ENCODE measurements around the gene POLD4. TPM values are rescaled to one million over a fixed set of nuclear protein-coding genes. Genes with fewer than 3 reads are reported as not detected.

The POLD4 gene
- total RNA-seq, 2 donors from 2014 or later, result 56.1 to 60.9 TPM

- no peak for DNase-seq (ENCODE audit: low spot score)
- intact Hi-C loops (cut with DNase I), result no loop called here
These were observed 10.8 kb upstream of the POLD4 start for GRCh38 chr11:67364169-67364568.

GRCh38 chr11:67357831-67358670 lies 4.7 kb upstream of the POLD4 start:
- intact Hi-C loops (cut with DNase I), result loop anchor here (2.0 kb wide), 2 partner anchors 13 to 25 kb away; no protein-coding TSS in a partner anchor

GRCh38 chr11:67356864-67357561 lies 3.7 kb upstream of the POLD4 start:
- intact Hi-C loops (cut with DNase I), result loop anchor here (2.0 kb wide), 2 partner anchors 14 to 26 kb away; no protein-coding TSS in a partner anchor
- peak; percentile 87 for DNase-seq (ENCODE audit: low spot score)

More at GRCh38 chr11:67357831-67358670, 4.7 kb upstream of the POLD4 start:
- no peak for DNase-seq (ENCODE audit: low spot score)

- no peak for DNase-seq (ENCODE audit: low spot score)
These were observed 3.1 kb upstream of the POLD4 start for GRCh38 chr11:67356387-67356863.

GRCh38 chr11:67355794-67356386 lies 2.5 kb upstream of the POLD4 start:
- no peak for DNase-seq (ENCODE audit: low spot score)
- intact Hi-C loops (cut with DNase I), result loop anchor here (2.0 kb wide), 2 partner anchors 15 to 27 kb away; no protein-coding TSS in a partner anchor

More at GRCh38 chr11:67356387-67356863, 3.1 kb upstream of the POLD4 start:
- intact Hi-C loops (cut with DNase I), result loop anchor here (2.0 kb wide), 2 partner anchors 14 to 26 kb away; no protein-coding TSS in a partner anchor

GRCh38 chr11:67355023-67355793 lies 1.9 kb upstream of the POLD4 start:
- DNase-seq (ENCODE audit: low spot score), result no peak
- intact Hi-C loops (cut with DNase I), result no loop called here

- intact Hi-C loops (cut with DNase I), result no loop called here
- peak; percentile 93 for DNase-seq (ENCODE audit: low spot score)
These were observed 1.0 kb upstream of the POLD4 start for GRCh38 chr11:67354075-67355022.

- intact Hi-C loops (cut with DNase I), result no loop called here
- peak; percentile 87 for DNase-seq (ENCODE audit: low spot score)
These were observed 615 bp downstream of the POLD4 start for GRCh38 chr11:67352546-67353316.

- intact Hi-C loops (cut with DNase I), result no loop called here
- DNase-seq (ENCODE audit: low spot score), result peak; percentile 90
These were observed 1.9 kb downstream of the POLD4 start for GRCh38 chr11:67351275-67352005.

- no peak for DNase-seq (ENCODE audit: low spot score)
- intact Hi-C loops (cut with DNase I), result no loop called here
These were observed 3.3 kb downstream of the POLD4 start for GRCh38 chr11:67349928-67350465.

- no peak for DNase-seq (ENCODE audit: low spot score)
- intact Hi-C loops (cut with DNase I), result no loop called here
These were observed 3.9 kb downstream of the POLD4 start for GRCh38 chr11:67349457-67349856.

- DNase-seq (ENCODE audit: low spot score), result no peak
- intact Hi-C loops (cut with DNase I), result no loop called here
These were observed 4.3 kb downstream of the POLD4 start for GRCh38 chr11:67349036-67349435.

- intact Hi-C loops (cut with DNase I), result no loop called here
These were observed 5.2 kb downstream of the POLD4 start for GRCh38 chr11:67347964-67348749.

GRCh38 chr11:67345920-67346819 lies 7.2 kb downstream of the POLD4 start:
- intact Hi-C loops (cut with DNase I), result no loop called here

More at GRCh38 chr11:67347964-67348749, 5.2 kb downstream of the POLD4 start:
- no peak for DNase-seq (ENCODE audit: low spot score)

More at GRCh38 chr11:67345920-67346819, 7.2 kb downstream of the POLD4 start:
- peak; percentile 42 for DNase-seq (ENCODE audit: low spot score)
